PC-9 (cell line): ENCODE data around the gene COX10. TPM values are rescaled to one million over a fixed set of nuclear protein-coding genes. Genes with fewer than 3 reads are reported as not detected.

Experiments used
- BruUV-seq: library from RNA; stranded (reverse); fragments of 400-500 nt; replicated peaks from 2 replicates; lab custom pipeline; 2021; lab: Mats Ljungman, UMichigan
- CTCF ChIA-PET: fragments of 300-600 bp; sonication (Branson Sonifier 250); formaldehyde crosslinking; loops from one replicate; lab custom pipeline; 2022; ENCODE audit warnings: antibody characterized with exemption; lab: Charles Lee
- POLR2A ChIA-PET: fragments of 300-600 bp; sonication (Branson Sonifier 250); formaldehyde crosslinking; loops from one replicate; lab custom pipeline; 2022; ENCODE audit warnings: antibody characterized with exemption; ENCODE audit not compliant: unreplicated experiment; lab: Charles Lee
- DNase-seq, 2 experiments: peaks; one replicate each; pipeline versions ENCODE4 v3.0.0 to v3.0.0-alpha.2; 2015 to 2022; ENCODE audit warnings: mixed read lengths in 1 of 2
- H2AFZ ChIP-seq: fragments of 200-600 bp; sonication (generic); 2 replicates; pipeline ENCODE4 v1.8.1; 2017; ENCODE audit warnings: antibody characterized with exemption
- H3F3A ChIP-seq: fragments of 200-600 bp; sonication (generic); 2 replicates; pipeline ENCODE4 v1.8.1; 2017; ENCODE audit warnings: antibody characterized with exemption, mild to moderate bottlenecking, low read depth; ENCODE audit not compliant: insufficient read depth
- H3K27ac ChIP-seq: fragments of 200-600 bp; sonication (generic); 2 replicates; pipeline ENCODE4 v1.6.1; 2016; ENCODE audit warnings: mixed run types
- H3K27me3 ChIP-seq: fragments of 200-600 bp; sonication (generic); 2 replicates; pipeline ENCODE4 v1.6.1; 2016; ENCODE audit warnings: low read depth, mixed run types; ENCODE audit not compliant: insufficient read depth
- H3K36me3 ChIP-seq: fragments of 200-600 bp; sonication (generic); 2 replicates; pipeline ENCODE4 v1.6.1; 2016; ENCODE audit warnings: low read depth, mixed run types
- H3K4me1 ChIP-seq: fragments of 200-600 bp; sonication (generic); replicated peaks from 2 replicates; pipeline ENCODE4 v1.6.1; 2016; ENCODE audit warnings: mixed run types; ENCODE audit not compliant: insufficient read depth
- H3K4me2 ChIP-seq: fragments of 200-600 bp; sonication (generic); 2 replicates; pipeline ENCODE4 v1.6.1; 2017; ENCODE audit warnings: mixed run types
- H3K4me3 ChIP-seq: fragments of 200-600 bp; sonication (generic); 2 replicates; pipeline ENCODE4 v1.6.1; 2016; ENCODE audit warnings: mixed run types
- H3K79me2 ChIP-seq: fragments of 200-600 bp; sonication (generic); 2 replicates; pipeline ENCODE4 v1.6.1; 2017; ENCODE audit warnings: low read depth, mixed run types
- H3K9me2 ChIP-seq: fragments of 200-600 bp; sonication (generic); 2 replicates; pipeline ENCODE4 v1.8.1; 2017; ENCODE audit warnings: mild to moderate bottlenecking; ENCODE audit not compliant: insufficient read depth
- H3K9me3 ChIP-seq: fragments of 200-600 bp; sonication (generic); 2 replicates; pipeline ENCODE4 v1.8.1; 2016; ENCODE audit warnings: low read depth; ENCODE audit not compliant: insufficient read depth
- H4K20me1 ChIP-seq: fragments of 200-600 bp; sonication (generic); 2 replicates; pipeline ENCODE4 v1.8.1; 2017; ENCODE audit not compliant: insufficient read depth
- EZH2 ChIP-seq: fragments of 200-600 bp; sonication (generic); IDR thresholded peaks from 2 replicates; pipeline ENCODE4 v1.8.0; 2017; ENCODE audit warnings: antibody characterized with exemption, low read depth
- intact Hi-C: fragments of 100-400 bp; cut with micrococcal nuclease; formaldehyde crosslinking; loops from one replicate; pipeline ENCODE4 v1.10.0; 2022; ENCODE audit not compliant: unreplicated experiment
- total RNA-seq: library from RNA; stranded (reverse); gene quantifications from 2 replicates; pipeline ENCODE4 v1.2.3, GENCODE V29; 2021
- TF ChIP-seq, protein P1 (sequence below): fragments of 200-600 bp; sonication (generic); conservative IDR thresholded peaks from 2 replicates; pipeline ENCODE4 v1.6.1; 2017; ENCODE audit warnings: mixed run types, antibody characterized with exemption, mild to moderate bottlenecking, moderate library complexity

COX10 gene
- total RNA-seq, 1 experiment from 2014 or later = 22.6 TPM

- no peak for DNase-seq
- Histone ChIP-seq H3K4me2 (no peak overlapping the region), H3K27ac (no peak overlapping the region), H3K27me3 (no peaks in the 10 kb centered on the region), H4K20me1 (no peaks in the 10 kb centered on the region; the same call in 1 of the 2 replicates), H3K4me3 (no peak overlapping the region), H3F3A (no peaks in the 10 kb centered on the region), H2AFZ (no peak overlapping the region), H3K79me2 (no peaks in the 10 kb centered on the region), H3K4me1 (no peaks in the 10 kb centered on the region), H3K9me3 (no peaks in the 10 kb centered on the region), H3K9me2 (no peaks in the 10 kb centered on the region), H3K36me3 (no peaks in the 10 kb centered on the region)
- no TSS peak for BruUV-seq
- intact Hi-C loops = no loop called here
- CTCF ChIA-PET = no interaction called here
- TF ChIP-seq, protein P1, sequence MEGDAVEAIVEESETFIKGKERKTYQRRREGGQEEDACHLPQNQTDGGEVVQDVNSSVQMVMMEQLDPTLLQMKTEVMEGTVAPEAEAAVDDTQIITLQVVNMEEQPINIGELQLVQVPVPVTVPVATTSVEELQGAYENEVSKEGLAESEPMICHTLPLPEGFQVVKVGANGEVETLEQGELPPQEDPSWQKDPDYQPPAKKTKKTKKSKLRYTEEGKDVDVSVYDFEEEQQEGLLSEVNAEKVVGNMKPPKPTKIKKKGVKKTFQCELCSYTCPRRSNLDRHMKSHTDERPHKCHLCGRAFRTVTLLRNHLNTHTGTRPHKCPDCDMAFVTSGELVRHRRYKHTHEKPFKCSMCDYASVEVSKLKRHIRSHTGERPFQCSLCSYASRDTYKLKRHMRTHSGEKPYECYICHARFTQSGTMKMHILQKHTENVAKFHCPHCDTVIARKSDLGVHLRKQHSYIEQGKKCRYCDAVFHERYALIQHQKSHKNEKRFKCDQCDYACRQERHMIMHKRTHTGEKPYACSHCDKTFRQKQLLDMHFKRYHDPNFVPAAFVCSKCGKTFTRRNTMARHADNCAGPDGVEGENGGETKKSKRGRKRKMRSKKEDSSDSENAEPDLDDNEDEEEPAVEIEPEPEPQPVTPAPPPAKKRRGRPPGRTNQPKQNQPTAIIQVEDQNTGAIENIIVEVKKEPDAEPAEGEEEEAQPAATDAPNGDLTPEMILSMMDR = no peak
- no peak for TF ChIP-seq EZH2
- POLR2A ChIA-PET = no interaction called here
Observed at GRCh38 chr17:14091367-14091766, 22.1 kb downstream of the COX10 start.

DNA sequence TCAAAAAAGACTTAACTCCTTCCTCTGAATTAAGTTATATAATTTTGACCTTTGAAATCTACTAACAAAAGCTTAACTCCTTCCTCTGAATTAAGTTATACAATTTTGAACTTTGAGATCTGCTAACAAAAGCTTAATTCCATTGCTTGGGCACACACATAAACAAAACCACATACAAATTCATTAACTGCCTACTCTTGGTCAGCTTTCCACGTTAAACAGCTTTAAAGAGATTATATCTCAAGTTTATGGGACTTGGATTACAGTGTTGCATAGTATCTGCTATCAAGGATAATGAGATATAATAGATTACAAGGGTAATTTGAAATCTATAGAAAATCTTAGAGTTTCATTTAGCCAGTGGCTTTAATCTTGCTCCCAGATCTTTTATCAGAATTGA lies 23.5 kb downstream of the COX10 start:
- H3K9me2 ChIP-seq = no peaks in the 10 kb centered on the region
- no peaks in the 10 kb centered on the region for H3K27me3 ChIP-seq
- no peak for DNase-seq
- BruUV-seq = no TSS peak
- H3F3A ChIP-seq = no peaks in the 10 kb centered on the region
- no peaks in the 10 kb centered on the region for H3K79me2 ChIP-seq
- H2AFZ ChIP-seq = no peak overlapping the region
- H3K4me3 ChIP-seq = no peak overlapping the region
- no peaks in the 10 kb centered on the region for H3K36me3 ChIP-seq
- H3K4me2 ChIP-seq = no peak overlapping the region
- ChIA-PET CTCF (no interaction called here), POLR2A (no interaction called here)
- H3K4me1 ChIP-seq = peaks cover 5% of the 10 kb centered on the region
- intact Hi-C loops = no loop called here
- H3K9me3 ChIP-seq = no peaks in the 10 kb centered on the region
- TF ChIP-seq, protein P1 = no peak
- no peak for TF ChIP-seq EZH2
- H3K27ac ChIP-seq = no peak overlapping the region
- H4K20me1 ChIP-seq = no peaks in the 10 kb centered on the region

DNA sequence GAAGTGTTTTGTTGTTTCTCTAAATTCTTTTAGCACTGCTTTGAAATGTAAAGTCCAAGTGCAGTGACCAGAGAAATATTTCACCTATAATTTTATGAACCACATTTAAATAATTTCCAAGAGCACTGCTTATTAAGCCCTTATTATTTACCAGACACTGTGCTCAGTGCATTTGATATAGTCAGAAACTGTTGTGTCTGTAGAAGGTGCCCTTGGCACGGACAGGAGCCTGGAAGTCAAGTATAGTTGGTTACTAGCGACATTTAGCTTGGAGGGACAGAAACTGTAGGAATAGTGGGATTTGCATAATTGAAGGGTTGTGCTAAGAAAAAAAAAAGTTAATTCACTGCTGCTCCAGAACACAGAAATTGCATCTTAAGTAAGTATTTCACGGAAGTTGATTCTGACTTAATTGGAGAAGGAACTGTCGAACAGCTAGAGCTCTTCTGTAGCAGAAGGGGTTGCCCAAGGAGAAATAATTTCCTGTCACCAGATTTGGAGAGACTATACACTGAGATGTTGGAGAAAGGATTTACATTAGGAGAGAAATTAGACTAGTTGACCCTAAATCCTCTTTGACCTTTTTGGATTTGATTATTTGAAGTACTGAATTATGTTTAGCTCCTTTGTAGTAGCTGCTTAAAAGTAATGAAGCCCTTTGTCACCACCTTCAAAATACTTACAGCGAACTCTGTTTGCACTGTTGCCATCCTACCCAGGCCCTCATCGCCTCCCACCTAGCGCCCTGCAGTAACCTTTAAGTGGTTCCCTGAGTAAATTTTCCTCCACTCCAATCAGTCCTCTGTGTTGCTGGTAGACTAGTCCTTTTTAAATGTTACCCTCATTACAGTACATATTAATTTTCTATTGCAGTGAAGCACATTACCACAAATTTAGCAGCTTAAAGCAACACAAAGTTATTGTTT lies 25.6 kb downstream of the COX10 start:
- CTCF ChIA-PET = no interaction called here
- no peak for DNase-seq
- Histone ChIP-seq H3K9me3 (no peaks in the 10 kb centered on the region), H3K27ac (no peak overlapping the region), H3K4me1 (peaks cover 17% of the 10 kb centered on the region), H3K9me2 (no peaks in the 10 kb centered on the region), H3K4me3 (no peak overlapping the region), H3K27me3 (no peaks in the 10 kb centered on the region), H4K20me1 (no peaks in the 10 kb centered on the region), H3K36me3 (no peaks in the 10 kb centered on the region), H2AFZ (no peak overlapping the region), H3F3A (no peaks in the 10 kb centered on the region), H3K79me2 (0 out of 2 replicates have a peak, but pooled peaks cover 6% of the 10 kb centered on the region), H3K4me2 (no peak overlapping the region)
- POLR2A ChIA-PET = no interaction called here
- TF ChIP-seq, protein P1 = no peak
- no peak for TF ChIP-seq EZH2
- intact Hi-C loops = no loop called here
- no TSS peak for BruUV-seq
